Fibroblast of the aortic adventitia (primary cell): ENCODE measurements around the gene B4GALT7. TPM values are rescaled to one million over a fixed set of nuclear protein-coding genes. Genes with fewer than 3 reads are reported as not detected.

ENCODE experiments used
- DNase-seq: peaks from one replicate; pipeline ENCODE4 v3.0.0-alpha.2; 2010; ENCODE audit warnings: low read depth
- H3K4me3 ChIP-seq: 2 replicates; pipeline ENCODE4 v1.5.1; 2011; ENCODE audit warnings: low read depth, mild to moderate bottlenecking, control low read depth, low read length, moderate library complexity
- total RNA-seq: library from RNA; depleted of rRNA; stranded (reverse); fragments of >200 nt; gene quantifications from 2 replicates; pipeline ENCODE4 v1.2.3, GENCODE V29; 2012; ENCODE audit warnings: low replicate concordance
- TF ChIP-seq, protein P1 (sequence below): IDR thresholded peaks from 2 replicates; pipeline ENCODE4 v1.5.1; 2011; ENCODE audit warnings: mild to moderate bottlenecking, low read length, control low read depth, inconsistent platforms; ENCODE audit not compliant: insufficient read depth

The B4GALT7 gene
- total RNA-seq, 1 donor: 21.5 TPM

DNA sequence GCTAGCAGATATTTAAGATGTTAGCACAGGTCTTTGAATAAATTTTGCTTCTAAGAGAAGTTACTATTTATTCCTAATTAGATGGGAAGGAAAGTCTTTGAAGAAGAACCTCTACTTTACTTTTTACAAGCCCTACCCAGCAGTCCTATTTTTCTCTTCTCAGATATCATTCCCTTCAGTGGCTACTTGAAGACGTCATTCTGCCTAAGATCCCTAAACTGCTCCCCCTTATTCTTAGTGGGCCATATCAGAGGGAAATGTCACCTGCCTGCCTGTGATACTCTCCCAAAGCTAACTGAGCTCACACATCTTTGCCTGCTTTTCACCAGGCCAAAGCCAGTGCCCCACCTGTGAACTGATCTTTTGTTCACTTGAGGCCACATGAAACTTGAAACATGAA is 24.4 kb upstream of the B4GALT7 start:
- DNase-seq: no peak
- TF ChIP-seq, protein P1, sequence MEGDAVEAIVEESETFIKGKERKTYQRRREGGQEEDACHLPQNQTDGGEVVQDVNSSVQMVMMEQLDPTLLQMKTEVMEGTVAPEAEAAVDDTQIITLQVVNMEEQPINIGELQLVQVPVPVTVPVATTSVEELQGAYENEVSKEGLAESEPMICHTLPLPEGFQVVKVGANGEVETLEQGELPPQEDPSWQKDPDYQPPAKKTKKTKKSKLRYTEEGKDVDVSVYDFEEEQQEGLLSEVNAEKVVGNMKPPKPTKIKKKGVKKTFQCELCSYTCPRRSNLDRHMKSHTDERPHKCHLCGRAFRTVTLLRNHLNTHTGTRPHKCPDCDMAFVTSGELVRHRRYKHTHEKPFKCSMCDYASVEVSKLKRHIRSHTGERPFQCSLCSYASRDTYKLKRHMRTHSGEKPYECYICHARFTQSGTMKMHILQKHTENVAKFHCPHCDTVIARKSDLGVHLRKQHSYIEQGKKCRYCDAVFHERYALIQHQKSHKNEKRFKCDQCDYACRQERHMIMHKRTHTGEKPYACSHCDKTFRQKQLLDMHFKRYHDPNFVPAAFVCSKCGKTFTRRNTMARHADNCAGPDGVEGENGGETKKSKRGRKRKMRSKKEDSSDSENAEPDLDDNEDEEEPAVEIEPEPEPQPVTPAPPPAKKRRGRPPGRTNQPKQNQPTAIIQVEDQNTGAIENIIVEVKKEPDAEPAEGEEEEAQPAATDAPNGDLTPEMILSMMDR: no peak
- no peak overlapping the region for H3K4me3 ChIP-seq

GRCh38 chr5:177576169-177576568 is 23.8 kb upstream of the B4GALT7 start:
- DNase-seq: no peak
- TF ChIP-seq, protein P1: no peak
- no peak overlapping the region for H3K4me3 ChIP-seq

- DNase-seq: no peak
- TF ChIP-seq, protein P1: no peak
- no peak overlapping the region for H3K4me3 ChIP-seq
Measured at GRCh38 chr5:177578316-177578715, 21.6 kb upstream of the B4GALT7 start.

DNA sequence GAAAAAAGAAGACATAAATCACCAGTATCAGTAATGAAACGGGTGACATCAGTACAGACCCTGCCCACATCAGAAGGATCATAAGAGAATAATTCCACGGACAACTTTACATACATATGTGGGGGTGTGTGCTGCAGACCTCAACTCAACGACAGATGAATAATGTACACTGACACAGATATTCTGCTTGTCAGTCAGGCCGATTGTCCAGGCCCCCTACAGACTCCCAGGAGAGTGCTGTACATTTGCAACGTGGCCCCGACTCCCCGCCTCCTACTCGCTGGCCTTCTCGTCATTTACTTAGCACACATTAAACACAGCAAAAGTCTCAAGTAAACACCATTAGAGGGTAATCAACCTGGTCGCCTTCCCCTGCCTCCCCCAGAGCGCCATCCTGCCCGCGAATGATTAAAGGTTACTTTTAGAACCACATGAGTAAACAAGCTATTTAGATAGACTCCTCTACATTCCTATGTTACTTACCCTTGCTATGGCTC is 11.5 kb upstream of the B4GALT7 start:
- DNase-seq: no peak
- H3K4me3 ChIP-seq: no peak overlapping the region
- TF ChIP-seq, protein P1: no peak

GRCh38 chr5:177590406-177590805 is 9.5 kb upstream of the B4GALT7 start:
- H3K4me3 ChIP-seq: no peak overlapping the region
- no peak for DNase-seq
- TF ChIP-seq, protein P1: no peak

DNA sequence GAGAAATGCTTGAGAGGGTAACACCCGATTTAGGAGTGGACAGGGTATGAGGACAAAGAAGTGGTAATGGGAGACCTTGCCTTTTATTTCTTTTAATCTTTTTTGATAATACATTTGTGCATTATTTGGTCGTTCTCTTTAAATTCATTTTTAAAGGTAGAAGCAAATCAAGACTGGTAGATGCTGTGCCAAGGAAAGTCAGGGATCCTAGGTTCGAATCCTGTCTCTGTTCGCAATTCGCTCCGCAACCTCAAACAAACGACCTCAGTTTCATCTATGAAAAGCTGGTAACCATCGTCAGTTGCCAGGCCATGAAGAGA is 8.3 kb upstream of the B4GALT7 start:
- TF ChIP-seq, protein P1: no peak
- no peak for DNase-seq
- H3K4me3 ChIP-seq: peak overlapping the region; percentile 88
